ENCODE measurements around the gene VAV2.
A peak's percentile ranks its signal among the peaks of the same experiment; 100 is the strongest.

VAV2 gene

GRCh38 chr9:133810556-133811195 is 181.4 kb downstream of the VAV2 start:
- FAIRE-seq: no peak
- DNase-seq (ENCODE audit: insufficient read length, low spot score): no peak

GRCh38 chr9:133809335-133809734 is 182.8 kb downstream of the VAV2 start:
- no peak for FAIRE-seq

GRCh38 chr9:133807818-133808217 is 184.3 kb downstream of the VAV2 start:
- DNase-seq (ENCODE audit: insufficient read length, low spot score) (no peak), FAIRE-seq (no peak)

More at GRCh38 chr9:133809335-133809734, 182.8 kb downstream of the VAV2 start:
- DNase-seq (ENCODE audit: insufficient read length, low spot score): no peak

GRCh38 chr9:133807037-133807436 is 185.1 kb downstream of the VAV2 start:
- DNase-seq (ENCODE audit: insufficient read length, low spot score) (no peak), FAIRE-seq (no peak)

GRCh38 chr9:133806623-133807010 is 185.5 kb downstream of the VAV2 start:
- no peak for FAIRE-seq

GRCh38 chr9:133805876-133806622 is 186.1 kb downstream of the VAV2 start:
- FAIRE-seq (no peak), DNase-seq (ENCODE audit: insufficient read length, low spot score) (no peak)

More at GRCh38 chr9:133806623-133807010, 185.5 kb downstream of the VAV2 start:
- no peak for DNase-seq (ENCODE audit: insufficient read length, low spot score)

- FAIRE-seq (no peak), DNase-seq (ENCODE audit: insufficient read length, low spot score) (no peak)
Observed at GRCh38 chr9:133804199-133804598, 187.9 kb downstream of the VAV2 start.

GRCh38 chr9:133803745-133804144 is 188.4 kb downstream of the VAV2 start:
- FAIRE-seq (no peak), DNase-seq (ENCODE audit: insufficient read length, low spot score) (no peak)

GRCh38 chr9:133803028-133803585 is 189.0 kb downstream of the VAV2 start:
- FAIRE-seq (no peak), DNase-seq (ENCODE audit: insufficient read length, low spot score) (no peak)

- DNase-seq (ENCODE audit: insufficient read length, low spot score): no peak
- no peak for FAIRE-seq
Observed at GRCh38 chr9:133801739-133802138, 190.4 kb downstream of the VAV2 start.

- no peak for FAIRE-seq
- no peak for DNase-seq (ENCODE audit: insufficient read length, low spot score)
Observed at GRCh38 chr9:133800266-133800665, 191.9 kb downstream of the VAV2 start.

- FAIRE-seq (no peak), DNase-seq (ENCODE audit: insufficient read length, low spot score) (no peak)
Observed at GRCh38 chr9:133799716-133800115, 192.4 kb downstream of the VAV2 start.

- FAIRE-seq: no peak
- DNase-seq (ENCODE audit: insufficient read length, low spot score): no peak
Observed at GRCh38 chr9:133799106-133799505, 193.0 kb downstream of the VAV2 start.

- FAIRE-seq (no peak), DNase-seq (ENCODE audit: insufficient read length, low spot score) (no peak)
Observed at GRCh38 chr9:133798160-133798559, 194.0 kb downstream of the VAV2 start.

- no peak for FAIRE-seq
- DNase-seq (ENCODE audit: insufficient read length, low spot score): no peak
Observed at GRCh38 chr9:133797406-133798105, 194.6 kb downstream of the VAV2 start.

- DNase-seq (ENCODE audit: insufficient read length, low spot score) (no peak), FAIRE-seq (no peak)
Observed at GRCh38 chr9:133796562-133796961, 195.6 kb downstream of the VAV2 start.

GRCh38 chr9:133795049-133795448 is 197.1 kb downstream of the VAV2 start:
- FAIRE-seq: no peak
- DNase-seq (ENCODE audit: insufficient read length, low spot score): no peak

GRCh38 chr9:133794016-133794760 is 197.9 kb downstream of the VAV2 start:
- DNase-seq (ENCODE audit: insufficient read length, low spot score) (no peak), FAIRE-seq (no peak)

GRCh38 chr9:133793471-133793870 is 198.7 kb downstream of the VAV2 start:
- FAIRE-seq: no peak
- no peak for DNase-seq (ENCODE audit: insufficient read length, low spot score)

- FAIRE-seq (peak; percentile 91), DNase-seq (ENCODE audit: insufficient read length, low spot score) (peak; percentile 85)
Observed at GRCh38 chr9:133792721-133793470, 199.2 kb downstream of the VAV2 start.

All from GM19239 (cell line).